ENCODE results near the gene ATP9B. TPM values are rescaled to one million over a fixed set of nuclear protein-coding genes. Genes with fewer than 3 reads are reported as not detected.
A peak's percentile ranks its signal among the peaks of the same experiment; 100 is the strongest.

Gene ATP9B
- total RNA-seq, 1 donor from 2014 or later: 33.2 TPM

GRCh38 chr18:79026491-79026890 lies 42.7 kb upstream of the ATP9B start:
- H3K4me3 ChIP-seq: no peak overlapping the region
- H4K20me1 ChIP-seq (ENCODE audit: low read depth): no peaks in the 10 kb centered on the region
- H3K4me1 Mint-ChIP-seq: no peaks in the 10 kb centered on the region
- H3K9me3 ChIP-seq (ENCODE audit: low read depth): no peaks in the 10 kb centered on the region
- peak overlapping the region; percentile 69 for H2AFZ ChIP-seq (replicated peaks)
- H3F3A ChIP-seq (ENCODE audit: low read depth): peaks cover 10% of the 10 kb centered on the region
- H3K4me3 Mint-ChIP-seq: no peak overlapping the region
- H3K36me3 Mint-ChIP-seq: no peaks in the 10 kb centered on the region
- H3K27me3 ChIP-seq: no peaks in the 10 kb centered on the region
- H3K27ac ChIP-seq: no peak overlapping the region
- no peak overlapping the region for H3K27ac Mint-ChIP-seq
- peaks cover 8% of the 10 kb centered on the region for H3K9me3 Mint-ChIP-seq
- H3K4me1 ChIP-seq: peaks cover 11% of the 10 kb centered on the region
- peak overlapping the region; percentile 27 for H3K4me2 ChIP-seq
- peaks cover 2% of the 10 kb centered on the region for H3K27me3 Mint-ChIP-seq (ENCODE audit: insufficient read depth, low read depth)
- H3K36me3 ChIP-seq: no peaks in the 10 kb centered on the region
- no peak overlapping the region for H3K9ac ChIP-seq
- DNase-seq (ENCODE audit: low spot score): peak; percentile 45
- TF ChIP-seq EZH2phosphoT487 (IDR thresholded peaks at IDR 0.05) (no peak), EZH2 (IDR thresholded peaks at IDR 0.05) (no peak)
- TF ChIP-seq, protein P1, sequence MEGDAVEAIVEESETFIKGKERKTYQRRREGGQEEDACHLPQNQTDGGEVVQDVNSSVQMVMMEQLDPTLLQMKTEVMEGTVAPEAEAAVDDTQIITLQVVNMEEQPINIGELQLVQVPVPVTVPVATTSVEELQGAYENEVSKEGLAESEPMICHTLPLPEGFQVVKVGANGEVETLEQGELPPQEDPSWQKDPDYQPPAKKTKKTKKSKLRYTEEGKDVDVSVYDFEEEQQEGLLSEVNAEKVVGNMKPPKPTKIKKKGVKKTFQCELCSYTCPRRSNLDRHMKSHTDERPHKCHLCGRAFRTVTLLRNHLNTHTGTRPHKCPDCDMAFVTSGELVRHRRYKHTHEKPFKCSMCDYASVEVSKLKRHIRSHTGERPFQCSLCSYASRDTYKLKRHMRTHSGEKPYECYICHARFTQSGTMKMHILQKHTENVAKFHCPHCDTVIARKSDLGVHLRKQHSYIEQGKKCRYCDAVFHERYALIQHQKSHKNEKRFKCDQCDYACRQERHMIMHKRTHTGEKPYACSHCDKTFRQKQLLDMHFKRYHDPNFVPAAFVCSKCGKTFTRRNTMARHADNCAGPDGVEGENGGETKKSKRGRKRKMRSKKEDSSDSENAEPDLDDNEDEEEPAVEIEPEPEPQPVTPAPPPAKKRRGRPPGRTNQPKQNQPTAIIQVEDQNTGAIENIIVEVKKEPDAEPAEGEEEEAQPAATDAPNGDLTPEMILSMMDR (IDR thresholded peaks at IDR 0.05): peak; percentile 45
- no peaks in the 10 kb centered on the region for H3K79me2 ChIP-seq (ENCODE audit: low read depth)

DNA sequence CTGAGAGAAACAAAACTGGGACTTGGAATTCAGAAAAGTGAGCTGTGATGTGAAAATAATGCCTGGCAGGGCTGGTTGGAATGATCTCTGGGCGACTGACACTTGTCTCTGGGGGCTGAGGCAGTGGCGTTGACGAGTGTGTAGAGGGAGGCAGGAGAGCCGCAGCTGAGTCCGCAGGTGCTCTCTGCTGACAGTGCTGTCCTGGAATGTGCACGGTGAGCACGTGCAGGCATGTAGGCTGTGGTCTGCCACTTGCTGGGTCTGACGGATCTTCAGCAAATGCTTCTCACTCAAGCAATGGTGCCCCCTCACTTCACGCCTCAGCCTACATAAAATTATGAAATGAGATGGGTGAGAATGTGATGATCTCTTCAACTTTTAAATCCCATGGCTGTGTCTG lies 38.5 kb upstream of the ATP9B start:
- H3K27ac ChIP-seq: no peak overlapping the region
- H3K4me2 ChIP-seq: no peak overlapping the region
- Mint-ChIP-seq H3K4me1 (no peaks in the 10 kb centered on the region), H3K9me3 (peaks cover 10% of the 10 kb centered on the region), H3K27me3 (ENCODE audit: insufficient read depth, low read depth) (peaks cover 7% of the 10 kb centered on the region), H3K27ac (no peak overlapping the region), H3K4me3 (no peak overlapping the region), H3K36me3 (no peaks in the 10 kb centered on the region)
- H4K20me1 ChIP-seq (ENCODE audit: low read depth): no peaks in the 10 kb centered on the region
- no peak overlapping the region for H3K4me3 ChIP-seq
- no peaks in the 10 kb centered on the region for H3K27me3 ChIP-seq
- TF ChIP-seq EZH2 (IDR thresholded peaks at IDR 0.05): no peak
- no peaks in the 10 kb centered on the region for H3K36me3 ChIP-seq
- H3F3A ChIP-seq (ENCODE audit: low read depth): peaks cover 10% of the 10 kb centered on the region
- no peak overlapping the region for H2AFZ ChIP-seq (replicated peaks)
- DNase-seq (ENCODE audit: low spot score): no peak
- H3K9ac ChIP-seq: no peak overlapping the region
- no peaks in the 10 kb centered on the region for H3K9me3 ChIP-seq (ENCODE audit: low read depth)
- peaks cover 11% of the 10 kb centered on the region for H3K4me1 ChIP-seq
- no peaks in the 10 kb centered on the region for H3K79me2 ChIP-seq (ENCODE audit: low read depth)

DNA sequence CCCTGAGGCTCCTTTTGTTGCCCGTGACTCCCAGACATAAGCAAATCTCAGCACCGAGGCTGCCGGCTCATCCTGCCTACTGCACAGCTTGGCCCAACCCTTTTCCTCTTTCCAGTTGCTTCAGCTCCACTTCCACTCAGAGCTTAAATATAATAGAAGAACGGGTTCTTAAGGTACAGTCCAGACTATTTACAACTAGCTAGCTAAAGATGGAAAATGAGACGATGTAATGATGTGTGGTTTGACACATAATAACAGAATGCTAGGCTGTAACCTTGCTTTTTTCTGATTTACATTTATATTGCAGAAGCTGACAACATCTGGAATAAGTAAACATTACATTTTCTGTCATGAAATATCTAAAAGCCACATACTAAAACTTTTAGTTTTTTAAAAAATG lies 26.9 kb upstream of the ATP9B start:
- peaks cover 1% of the 10 kb centered on the region for H3K27me3 Mint-ChIP-seq (ENCODE audit: insufficient read depth, low read depth)
- H3K4me1 Mint-ChIP-seq: no peaks in the 10 kb centered on the region
- TF ChIP-seq, protein P1 (IDR thresholded peaks at IDR 0.05): no peak
- TF ChIP-seq EZH2phosphoT487 (IDR thresholded peaks at IDR 0.05) (no peak), EZH2 (IDR thresholded peaks at IDR 0.05) (no peak)
- Histone ChIP-seq H3K4me3 (no peak overlapping the region), H2AFZ (replicated peaks) (no peak overlapping the region), H3K4me2 (no peak overlapping the region), H3K27ac (no peak overlapping the region), H3K79me2 (ENCODE audit: low read depth) (no peaks in the 10 kb centered on the region), H3K9ac (no peak overlapping the region), H3K9me3 (ENCODE audit: low read depth) (no peaks in the 10 kb centered on the region), H3K4me1 (no peaks in the 10 kb centered on the region), H3F3A (ENCODE audit: low read depth) (peaks cover 14% of the 10 kb centered on the region), H4K20me1 (ENCODE audit: low read depth) (no peaks in the 10 kb centered on the region), H3K36me3 (no peaks in the 10 kb centered on the region), H3K27me3 (no peaks in the 10 kb centered on the region)
- no peaks in the 10 kb centered on the region for H3K36me3 Mint-ChIP-seq
- DNase-seq (ENCODE audit: low spot score): no peak
- H3K4me3 Mint-ChIP-seq: no peak overlapping the region
- H3K27ac Mint-ChIP-seq: no peak overlapping the region
- peaks cover 21% of the 10 kb centered on the region for H3K9me3 Mint-ChIP-seq

DNA sequence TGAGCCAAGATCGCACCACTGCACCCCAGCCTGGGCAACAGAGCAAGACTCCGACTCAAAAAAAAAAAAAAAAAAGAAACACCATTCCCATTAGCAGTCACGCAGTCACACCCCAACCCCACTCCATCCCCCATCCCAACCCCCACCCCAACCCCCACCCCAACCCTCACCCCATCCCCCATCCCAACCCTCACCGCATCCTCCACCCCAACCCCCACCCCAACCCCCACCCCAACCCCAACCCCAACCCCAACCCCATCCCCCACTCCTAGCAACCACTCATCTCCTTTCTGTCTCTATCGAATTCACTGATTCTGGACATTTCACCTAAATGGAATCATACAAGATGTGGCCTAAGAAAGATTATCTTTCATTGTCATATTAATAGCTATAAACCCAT lies 25.9 kb upstream of the ATP9B start:
- TF ChIP-seq, protein P1 (IDR thresholded peaks at IDR 0.05): no peak
- no peak for TF ChIP-seq EZH2 (IDR thresholded peaks at IDR 0.05)
- Histone ChIP-seq H3K27me3 (no peaks in the 10 kb centered on the region), H3K9me3 (ENCODE audit: low read depth) (no peaks in the 10 kb centered on the region), H3K4me2 (no peak overlapping the region), H2AFZ (replicated peaks) (no peak overlapping the region), H3K27ac (no peak overlapping the region), H3K4me1 (no peaks in the 10 kb centered on the region), H4K20me1 (ENCODE audit: low read depth) (no peaks in the 10 kb centered on the region), H3K79me2 (ENCODE audit: low read depth) (no peaks in the 10 kb centered on the region), H3K9ac (no peak overlapping the region), H3F3A (ENCODE audit: low read depth) (peaks cover 14% of the 10 kb centered on the region), H3K36me3 (no peaks in the 10 kb centered on the region), H3K4me3 (no peak overlapping the region)
- no peak for DNase-seq (ENCODE audit: low spot score)
- Mint-ChIP-seq H3K4me1 (no peaks in the 10 kb centered on the region), H3K27ac (no peak overlapping the region), H3K4me3 (no peak overlapping the region), H3K9me3 (peaks cover 11% of the 10 kb centered on the region), H3K36me3 (no peaks in the 10 kb centered on the region), H3K27me3 (ENCODE audit: insufficient read depth, low read depth) (peaks cover 5% of the 10 kb centered on the region)
